GM23338 (cell line): ENCODE results near the gene TIPIN. TPM values are rescaled to one million over a fixed set of nuclear protein-coding genes. Genes with fewer than 3 reads are reported as not detected.
"Not testable (repeated sequence)": the region's sequence is repeated elsewhere in the genome, so short reads cannot be mapped to it uniquely, and the experiment has no call there.

ENCODE experiments used
- ATAC-seq: fragments of 200-7000 bp; cut with Tn5 transposase; 3 replicates; pipeline ENCODE4 v1.9.1; 2020
- DNase-seq: peaks from one replicate; pipeline ENCODE4 v3.0.0-alpha.2; 2015; ENCODE audit warnings: low spot score
- H2AFZ ChIP-seq: fragments of 200-600 bp; sonication (generic); 2 replicates; pipeline ENCODE4 v1.8.0; 2016; ENCODE audit warnings: antibody characterized with exemption, mild to moderate bottlenecking, moderate library complexity
- H3F3A ChIP-seq: fragments of 200-600 bp; sonication (generic); replicated peaks from 2 replicates; pipeline ENCODE4 v1.8.0; 2017; ENCODE audit warnings: antibody characterized with exemption, mixed run types, low read depth
- H3K27ac ChIP-seq: fragments of 200-600 bp; sonication (generic); 2 replicates; pipeline ENCODE4 v1.6.1; 2016; ENCODE audit warnings: low read depth
- H3K27me3 ChIP-seq: fragments of 200-600 bp; sonication (generic); 2 replicates; pipeline ENCODE4 v1.8.0; 2016; ENCODE audit warnings: mild to moderate bottlenecking, mixed run types, moderate library complexity; ENCODE audit not compliant: insufficient read depth
- H3K36me3 ChIP-seq: fragments of 200-600 bp; sonication (generic); 2 replicates; pipeline ENCODE4 v1.8.0; 2016; ENCODE audit warnings: mild to moderate bottlenecking; ENCODE audit not compliant: insufficient read depth
- H3K4me1 ChIP-seq: fragments of 200-600 bp; sonication (generic); 2 replicates; pipeline ENCODE4 v1.8.0; 2016; ENCODE audit warnings: mild to moderate bottlenecking, moderate library complexity; ENCODE audit not compliant: insufficient read depth
- H3K4me2 ChIP-seq: fragments of 200-600 bp; sonication (generic); 2 replicates; pipeline ENCODE4 v1.7.1; 2017; ENCODE audit warnings: mixed run types
- H3K4me3 ChIP-seq: fragments of 200-600 bp; sonication (generic); 2 replicates; pipeline ENCODE4 v1.6.1; 2016; ENCODE audit warnings: mixed run types
- H3K79me2 ChIP-seq: fragments of 200-600 bp; sonication (generic); replicated peaks from 2 replicates; pipeline ENCODE4 v1.8.0; 2017; ENCODE audit warnings: mild to moderate bottlenecking; ENCODE audit not compliant: insufficient read depth
- H3K9me2 ChIP-seq: fragments of 200-600 bp; sonication (generic); 2 replicates; pipeline ENCODE4 v1.8.0; 2017; ENCODE audit not compliant: insufficient read depth
- H4K20me1 ChIP-seq: fragments of 200-600 bp; sonication (generic); replicated peaks from 2 replicates; pipeline ENCODE4 v1.8.0; 2017; ENCODE audit warnings: mild to moderate bottlenecking; ENCODE audit not compliant: insufficient read depth
- H3K27ac Mint-ChIP-seq: 2 replicates; pipeline ENCODE4 v1.8.0; 2020; ENCODE audit warnings: inconsistent platforms, mild to moderate bottlenecking, moderate library complexity, mixed read lengths
- H3K27me3 Mint-ChIP-seq: 3 replicates; pipeline ENCODE4 v1.8.0; 2022; ENCODE audit warnings: low read depth, mild to moderate bottlenecking, moderate library complexity, mixed read lengths, inconsistent platforms; ENCODE audit not compliant: insufficient read depth, poor library complexity
- H3K36me3 Mint-ChIP-seq: 3 replicates; pipeline ENCODE4 v1.8.0; 2021; ENCODE audit warnings: low read depth, mild to moderate bottlenecking, inconsistent platforms, moderate library complexity, mixed read lengths
- H3K4me1 Mint-ChIP-seq: 3 replicates; pipeline ENCODE4 v1.8.0; 2020; ENCODE audit warnings: mild to moderate bottlenecking, inconsistent platforms, mixed read lengths
- H3K4me3 Mint-ChIP-seq: 3 replicates; pipeline ENCODE4 v1.8.0; 2021; ENCODE audit warnings: moderate library complexity, mild to moderate bottlenecking, inconsistent platforms, mixed read lengths
- H3K9me3 Mint-ChIP-seq: 3 replicates; pipeline ENCODE4 v1.8.0; 2020; ENCODE audit warnings: moderate library complexity, mild to moderate bottlenecking, inconsistent platforms, mixed read lengths
- CTCF ChIP-seq, 2 experiments: fragments of 200-600 bp in 1 of 2; sonication (generic) in 1 of 2; conservative IDR thresholded peaks; 2 replicates each; pipeline versions ENCODE4 v1.5.1 to v1.6.1; 2016 to 2017; ENCODE audit warnings: antibody characterized with exemption in 2 of 2, low read depth in 2 of 2, mild to moderate bottlenecking in 2 of 2, moderate library complexity in 1 of 2
- EZH2 ChIP-seq: fragments of 200-600 bp; sonication (generic); IDR thresholded peaks from one replicate; pipeline ENCODE4 v1.8.0; 2017; ENCODE audit warnings: antibody characterized with exemption, mild to moderate bottlenecking, low read depth; ENCODE audit not compliant: unreplicated experiment
- JUNB ChIP-seq: IDR thresholded peaks from one replicate; pipeline ENCODE4 v1.6.1; 2016; ENCODE audit warnings: antibody characterized with exemption; ENCODE audit not compliant: unreplicated experiment
- REST ChIP-seq: IDR thresholded peaks from one replicate; pipeline ENCODE4 v1.6.1; 2018; ENCODE audit warnings: antibody characterized with exemption; ENCODE audit not compliant: unreplicated experiment
- STAT1 ChIP-seq: IDR thresholded peaks from one replicate; pipeline ENCODE4 v1.6.1; 2016; ENCODE audit warnings: antibody characterized with exemption; ENCODE audit not compliant: unreplicated experiment
- ZNF331 ChIP-seq: fragments of 250-450 bp; sonication (Bioruptor Pico); IDR thresholded peaks from 2 replicates; pipeline ENCODE4 v1.5.0; 2020; ENCODE audit warnings: low read depth, mild to moderate bottlenecking, moderate library complexity
- ZNF462 ChIP-seq: fragments of 250-450 bp; sonication (Bioruptor Pico); IDR thresholded peaks from 2 replicates; pipeline ENCODE4 v1.5.0; 2020; ENCODE audit warnings: mild to moderate bottlenecking, moderate library complexity
- polyA plus RNA-seq: library from polyadenylated mRNA; unstranded; fragments of >200 nt; fragmentation: Nextera tagmentation; extraction: Ambion mirVana; gene quantifications from 2 replicates; pipeline ENCODE4 v1.2.1, GENCODE V29; 2016
- total RNA-seq: library from RNA; depleted of rRNA; stranded (reverse); fragments of >200 nt; shearing (Covaris generic); gene quantifications from 2 replicates; pipeline ENCODE4 v1.2.3, GENCODE V29; 2014

TIPIN gene
- total and polyA plus RNA-seq, 2 experiments from 2014 or later = 25.3 to 39.1 TPM

- H3K9me2 ChIP-seq, H3K4me2 ChIP-seq, DNase-seq, H3K4me3 ChIP-seq, H3K4me1 ChIP-seq, H3K36me3 ChIP-seq, H3K27ac Mint-ChIP-seq, H3K27me3 ChIP-seq, H3F3A ChIP-seq, H3K27me3 Mint-ChIP-seq, H3K9me3 Mint-ChIP-seq, H3K4me3 Mint-ChIP-seq, H3K27ac ChIP-seq, H2AFZ ChIP-seq, ATAC-seq: not testable (repeated sequence)
- Mint-ChIP-seq H3K4me1 (peaks cover 32% of the 10 kb centered on the region), H3K36me3 (peaks cover 41% of the 10 kb centered on the region)
- peaks cover 100% of the 10 kb centered on the region for H3K79me2 ChIP-seq
- peaks cover 35% of the 10 kb centered on the region for H4K20me1 ChIP-seq
Measured at GRCh38 chr15:66393037-66393436, 36.6 kb upstream of the TIPIN start.

GRCh38 chr15:66390678-66391077 is 34.2 kb upstream of the TIPIN start:
- Mint-ChIP-seq H3K36me3 (peaks cover 25% of the 10 kb centered on the region), H3K27me3 (peaks cover 4% of the 10 kb centered on the region), H3K27ac (no peak overlapping the region), H3K4me3 (no peak overlapping the region; the same call in 2 of the 3 replicates), H3K9me3 (no peaks in the 10 kb centered on the region), H3K4me1 (peaks cover 33% of the 10 kb centered on the region)
- peaks cover 85% of the 10 kb centered on the region for H3K79me2 ChIP-seq
- 0 out of 2 replicates have a peak, but pooled peaks cover 6% of the 10 kb centered on the region for H3F3A ChIP-seq
- no peaks in the 10 kb centered on the region for H3K9me2 ChIP-seq
- H2AFZ ChIP-seq = no peak overlapping the region
- H3K36me3 ChIP-seq = 0 out of 2 replicates have a peak, but pooled peaks cover under 1% of the 10 kb centered on the region
- peaks cover 41% of the 10 kb centered on the region for H4K20me1 ChIP-seq
- no peak overlapping the region for H3K27ac ChIP-seq
- H3K27me3 ChIP-seq = no peaks in the 10 kb centered on the region
- ATAC-seq (no peak), DNase-seq (no peak)
- peaks cover 7% of the 10 kb centered on the region for H3K4me1 ChIP-seq
- H3K4me2 ChIP-seq = 0 out of 2 replicates have a peak overlapping the region, but pooled peaks have one; percentile 5
- TF ChIP-seq CTCF (conservative IDR thresholded peaks at IDR 0.05; ENCODE audit: low read depth in 2 of 2) (no peak), JUNB (no peak), ZNF462 (CRISPR knock-in tag) (no peak), ZNF331 (CRISPR knock-in tag) (no peak), EZH2 (no peak), STAT1 (no peak), REST (no peak)
- no peak overlapping the region for H3K4me3 ChIP-seq
